ENCODE measurements around the gene MGARP.

DNA sequence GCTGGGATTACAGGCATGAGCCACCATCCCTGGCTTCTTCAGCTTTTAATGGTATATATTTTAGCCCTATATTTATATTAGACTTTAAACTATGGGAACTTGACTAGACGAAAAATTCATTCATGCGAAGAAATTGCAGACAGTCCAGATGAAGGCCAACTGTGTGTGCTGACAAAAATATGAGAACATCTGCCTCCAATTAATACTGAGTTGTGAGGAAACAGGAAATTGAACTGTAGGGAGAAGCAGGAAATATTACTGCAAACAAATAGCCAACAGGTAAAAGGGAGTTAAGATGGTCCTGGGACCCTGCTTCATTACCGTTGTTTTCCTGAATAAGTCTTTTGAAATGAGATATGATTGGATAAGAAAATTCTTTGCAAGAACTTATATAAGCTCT is 26.3 kb downstream of the MGARP start:
- no peak for TF ChIP-seq GATA2 (IDR thresholded peaks at IDR 0.05; ENCODE audit: low read depth, low read length)
- no peak for TF ChIP-seq GATA3 (IDR thresholded peaks at IDR 0.05; ENCODE audit: low read depth, low read length)

Data from SH-SY5Y (cell line).